Measurements from ENCODE around the gene EFEMP2. TPM values are rescaled to one million over a fixed set of nuclear protein-coding genes. Genes with fewer than 3 reads are reported as not detected.

EFEMP2 gene
- total RNA-seq, 6 experiments from 2014 or later, result 5.1 to 13.9 (median 7.8) TPM

DNA sequence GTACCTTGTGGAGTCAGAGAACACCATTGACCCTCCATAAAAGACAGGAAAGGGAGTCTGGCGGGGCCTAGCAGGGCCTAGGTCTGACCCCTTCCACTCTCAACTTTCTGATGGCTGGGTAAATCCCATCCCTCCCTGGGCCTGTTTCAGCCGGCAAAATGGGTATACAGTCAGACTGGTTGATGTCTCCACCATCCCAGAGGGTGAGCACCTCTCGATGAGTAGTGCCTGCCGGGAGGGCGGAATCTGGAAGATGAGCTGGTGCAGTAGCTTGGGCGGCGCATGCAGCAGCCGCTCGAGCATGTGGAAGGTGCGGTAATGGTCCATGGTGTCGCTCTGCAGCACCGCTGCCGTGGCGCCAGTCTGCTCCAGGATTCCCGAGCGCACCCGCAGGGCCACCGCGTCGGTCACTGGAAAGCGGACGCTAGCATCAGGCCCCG is 15.1 kb upstream of the EFEMP2 start:
- no peak for ATAC-seq
- intact Hi-C loops (cut with DNase I), result loop anchor here (10.0 kb wide), 1 partner anchor 97 kb away; no protein-coding TSS in a partner anchor
- no peak for DNase-seq
- Histone ChIP-seq H3K27ac (peak overlapping the region; percentile 81 to 88 (median 85)), H3K36me3 (peaks cover 0 to 11% (median 0%) of the 10 kb centered on the region in 4 donors), H3K4me1 (peaks cover 0 to 32% (median 8%) of the 10 kb centered on the region in 4 donors), H3K4me3 (peak overlapping the region; percentile 73 to 89 (median 80)), H3K27me3 (no peaks in the 10 kb centered on the region), H3K9me3 (no peaks in the 10 kb centered on the region)
- TF ChIP-seq, protein P1, sequence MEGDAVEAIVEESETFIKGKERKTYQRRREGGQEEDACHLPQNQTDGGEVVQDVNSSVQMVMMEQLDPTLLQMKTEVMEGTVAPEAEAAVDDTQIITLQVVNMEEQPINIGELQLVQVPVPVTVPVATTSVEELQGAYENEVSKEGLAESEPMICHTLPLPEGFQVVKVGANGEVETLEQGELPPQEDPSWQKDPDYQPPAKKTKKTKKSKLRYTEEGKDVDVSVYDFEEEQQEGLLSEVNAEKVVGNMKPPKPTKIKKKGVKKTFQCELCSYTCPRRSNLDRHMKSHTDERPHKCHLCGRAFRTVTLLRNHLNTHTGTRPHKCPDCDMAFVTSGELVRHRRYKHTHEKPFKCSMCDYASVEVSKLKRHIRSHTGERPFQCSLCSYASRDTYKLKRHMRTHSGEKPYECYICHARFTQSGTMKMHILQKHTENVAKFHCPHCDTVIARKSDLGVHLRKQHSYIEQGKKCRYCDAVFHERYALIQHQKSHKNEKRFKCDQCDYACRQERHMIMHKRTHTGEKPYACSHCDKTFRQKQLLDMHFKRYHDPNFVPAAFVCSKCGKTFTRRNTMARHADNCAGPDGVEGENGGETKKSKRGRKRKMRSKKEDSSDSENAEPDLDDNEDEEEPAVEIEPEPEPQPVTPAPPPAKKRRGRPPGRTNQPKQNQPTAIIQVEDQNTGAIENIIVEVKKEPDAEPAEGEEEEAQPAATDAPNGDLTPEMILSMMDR (IDR thresholded peaks at IDR 0.05), result no peak
- TF ChIP-seq POLR2A (IDR thresholded peaks at IDR 0.05), result no peak
- 15% methylated on average over 5 of the region's 23 CpGs for WGBS (ENCODE audit: insufficient coverage, low coverage, low lambda C conversion rate, missing lambda C conversion rate)

DNA sequence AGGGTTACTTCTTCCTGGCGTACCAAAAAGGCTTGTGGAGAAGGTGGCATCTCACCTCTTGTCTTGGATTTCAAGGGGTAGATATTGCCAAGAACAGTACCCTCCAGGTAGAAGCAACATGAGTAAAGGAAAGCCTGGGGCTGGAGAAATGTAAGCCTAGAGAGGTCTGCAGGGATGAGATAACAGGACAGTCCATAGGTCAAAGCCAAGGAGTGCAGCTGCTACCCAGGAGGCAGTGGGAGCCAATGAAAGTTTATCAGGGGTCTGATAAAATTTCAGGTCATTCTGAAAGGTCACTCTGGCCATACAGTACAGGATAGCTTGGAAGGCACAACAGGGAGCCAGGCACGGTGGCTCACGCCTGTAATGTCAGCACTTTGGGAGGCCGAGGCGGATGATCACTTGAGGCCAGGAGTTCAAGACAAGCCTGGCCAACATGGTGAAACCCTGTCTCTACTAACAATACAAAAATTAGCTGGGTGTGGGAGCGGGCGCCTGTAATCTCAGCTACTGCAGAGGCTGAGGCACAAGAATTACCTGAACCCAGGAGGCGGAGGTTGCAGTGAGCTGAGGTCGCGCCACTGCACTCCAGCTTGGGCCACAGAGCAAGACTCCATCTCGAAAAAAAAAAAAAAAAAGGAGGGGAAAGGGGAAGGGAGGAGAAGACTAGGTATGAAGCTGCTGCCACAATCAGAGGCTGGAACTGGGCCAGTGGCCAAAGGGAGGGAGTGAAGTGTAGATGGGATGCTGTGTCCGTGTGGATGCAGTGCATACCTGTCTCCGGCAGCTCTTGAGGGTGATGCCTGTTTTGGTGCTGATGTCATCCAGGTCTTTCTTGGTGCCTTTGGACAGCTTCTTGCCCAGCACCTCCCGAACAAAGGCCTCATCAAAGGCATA is 14.5 kb upstream of the EFEMP2 start:
- 78% methylated on average over 10 of the region's 14 CpGs for WGBS (ENCODE audit: insufficient coverage, low coverage, low lambda C conversion rate, missing lambda C conversion rate)
- TF ChIP-seq, protein P1 (IDR thresholded peaks at IDR 0.05), result no peak
- no peak for TF ChIP-seq POLR2A (IDR thresholded peaks at IDR 0.05)
- Histone ChIP-seq H3K4me3 (peak overlapping the region in 2 of 3 donors; percentile 73 to 80), H3K27ac (peak overlapping the region in 1 of 3 donors; percentile 88), H3K4me1 (peaks cover 0 to 32% (median 8%) of the 10 kb centered on the region in 4 donors), H3K27me3 (no peaks in the 10 kb centered on the region), H3K36me3 (peaks cover 0 to 11% (median 0%) of the 10 kb centered on the region in 4 donors), H3K9me3 (no peaks in the 10 kb centered on the region)
- DNase-seq (no peak), ATAC-seq (no peak)
- intact Hi-C loops (cut with DNase I), result loop anchor here (10.0 kb wide), 1 partner anchor 98 kb away; no protein-coding TSS in a partner anchor

DNA sequence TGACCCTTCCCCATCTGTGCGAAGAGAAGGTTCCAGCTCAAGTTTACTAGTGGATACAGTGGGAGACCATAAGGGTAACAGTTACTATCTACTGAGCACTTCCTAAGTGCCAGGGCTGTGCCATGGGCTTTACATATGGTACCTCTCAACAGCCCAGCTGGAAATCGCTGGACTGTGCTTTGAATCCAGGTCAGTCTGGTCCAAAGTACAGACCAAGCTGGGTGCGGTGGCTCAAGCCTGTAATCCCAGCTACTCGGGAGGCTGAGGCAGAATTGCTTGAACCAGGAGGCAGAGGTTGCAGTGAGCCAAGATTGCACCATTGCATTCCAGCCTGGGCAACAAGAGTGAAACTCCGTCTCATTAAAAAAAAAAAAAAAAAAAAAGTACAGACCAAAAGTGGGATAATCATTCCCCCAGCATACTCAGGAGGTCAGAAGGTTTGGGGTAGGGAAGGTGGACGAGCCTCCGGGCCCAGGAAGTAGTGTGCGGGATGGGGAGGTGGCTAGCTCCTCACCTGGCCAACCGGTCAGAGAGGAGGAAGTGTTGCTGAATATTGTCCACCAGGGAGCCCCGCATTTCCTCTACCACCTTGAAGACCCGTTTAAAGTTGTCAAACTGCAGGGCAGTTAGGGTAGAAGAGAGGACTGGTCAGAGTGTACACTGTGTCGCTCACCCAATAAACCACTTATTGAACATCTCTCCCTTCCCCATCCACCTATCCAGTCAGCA is 13.4 kb upstream of the EFEMP2 start:
- no peak for ATAC-seq
- no peaks in the 10 kb centered on the region for H3K9me3 ChIP-seq
- WGBS (ENCODE audit: insufficient coverage, low coverage, low lambda C conversion rate, missing lambda C conversion rate), result 77% methylated on average over 9 of the region's 12 CpGs
- H3K27ac ChIP-seq, result no peak overlapping the region
- H3K4me3 ChIP-seq, result no peak overlapping the region
- H3K36me3 ChIP-seq, result peaks cover 0 to 11% (median 0%) of the 10 kb centered on the region in 4 donors
- DNase-seq, result no peak
- peaks cover 0 to 25% (median 8%) of the 10 kb centered on the region in 4 donors for H3K4me1 ChIP-seq
- intact Hi-C loops (cut with DNase I), result loop anchor here (10.0 kb wide), 1 partner anchor 99 kb away; no protein-coding TSS in a partner anchor
- no peaks in the 10 kb centered on the region for H3K27me3 ChIP-seq
- TF ChIP-seq, protein P1 (IDR thresholded peaks at IDR 0.05), result no peak
- no peak for TF ChIP-seq POLR2A (IDR thresholded peaks at IDR 0.05)

DNA sequence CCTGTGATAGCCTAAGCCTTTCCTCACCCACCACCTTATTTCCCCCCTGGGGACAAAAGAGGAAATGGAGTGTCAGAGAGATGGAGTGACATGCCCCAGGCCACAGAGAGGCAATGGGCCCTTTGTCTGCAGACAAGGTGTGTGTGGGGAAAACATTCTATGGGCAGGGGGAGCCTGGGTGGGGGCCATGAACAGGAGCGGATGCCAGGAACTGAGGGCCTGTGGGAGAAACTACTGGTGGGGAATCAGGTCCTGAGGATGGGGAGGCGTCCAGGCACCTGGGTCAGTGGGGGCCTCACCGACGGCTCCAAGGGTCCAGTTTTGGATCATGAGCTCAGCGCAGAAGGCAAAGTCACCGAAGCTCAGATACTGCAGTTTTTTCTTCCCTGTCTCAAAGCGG is 12.6 kb upstream of the EFEMP2 start:
- DNase-seq, result no peak
- Histone ChIP-seq H3K9me3 (no peaks in the 10 kb centered on the region), H3K4me1 (peaks cover 0 to 22% (median 8%) of the 10 kb centered on the region in 4 donors), H3K36me3 (peaks cover 0 to 11% (median 0%) of the 10 kb centered on the region in 4 donors), H3K27me3 (no peaks in the 10 kb centered on the region), H3K4me3 (no peak overlapping the region), H3K27ac (no peak overlapping the region)
- no peak for TF ChIP-seq POLR2A (IDR thresholded peaks at IDR 0.05)
- TF ChIP-seq, protein P1 (IDR thresholded peaks at IDR 0.05), result no peak
- 100% methylated on average over 1 of the region's 7 CpGs for WGBS (ENCODE audit: insufficient coverage, low coverage, low lambda C conversion rate, missing lambda C conversion rate)
- intact Hi-C loops (cut with DNase I), result loop anchor here (10.0 kb wide), 1 partner anchor 100 kb away; no protein-coding TSS in a partner anchor
- ATAC-seq, result no peak
